K562 (cell line): ENCODE results near the gene SLC35B1. TPM values are rescaled to one million over a fixed set of nuclear protein-coding genes. Genes with fewer than 3 reads are reported as not detected.
A peak's percentile ranks its signal among the peaks of the same experiment; 100 is the strongest.

ENCODE experiments used
- DNMT1 ChIP-seq: fragments of 450-650 bp; IDR thresholded peaks from 2 replicates; pipeline ENCODE4 v1.6.1; 2016; ENCODE audit warnings: antibody characterized with exemption, mild to moderate bottlenecking
- FIP1L1 ChIP-seq: fragments of 200-400 bp; formaldehyde crosslinking; IDR thresholded peaks from 2 replicates; pipeline ENCODE4 v1.6.1; 2018; ENCODE audit warnings: mild to moderate bottlenecking, low read depth, low read length; ENCODE audit not compliant: poor library complexity, severe bottlenecking
- GATA2 ChIP-seq: sonication (generic); formaldehyde crosslinking; IDR thresholded peaks from 2 replicates; pipeline ENCODE4 v1.4.0; 2020; ENCODE audit warnings: mild to moderate bottlenecking, missing genetic modification reagents
- JUND ChIP-seq, 2 experiments: IDR thresholded peaks; 2 replicates in 1 of 2; 3 replicates in 1 of 2; pipeline ENCODE4 v1.6.1; 2011; ENCODE audit warnings: borderline replicate concordance in 2 of 2, low read depth in 2 of 2, low read length in 2 of 2, improper control_type of control experiment in 1 of 2, missing biosample characterization in 1 of 2, missing genetic modification characterization in 1 of 2, missing genetic modification reagents in 1 of 2
- KLF1 ChIP-seq: fragments of 450-650 bp; IDR thresholded peaks from 2 replicates; pipeline ENCODE4 v1.6.1; 2016; ENCODE audit warnings: missing genetic modification characterization, missing compliant biosample characterization
- ZBTB40 ChIP-seq, 2 experiments: fragments of 450-650 bp in 1 of 2; sonication (generic) in 1 of 2; formaldehyde crosslinking in 1 of 2; IDR thresholded peaks; 2 replicates each; pipeline versions ENCODE4 v1.7.1 to v1.9.0; 2016 to 2022; ENCODE audit warnings: inconsistent platforms in 1 of 2, mild to moderate bottlenecking in 1 of 2, missing genetic modification reagents in 1 of 2
- ZNF77 ChIP-seq: fragments of 250-450 bp; sonication (Bioruptor Pico); IDR thresholded peaks from 2 replicates; pipeline ENCODE4 v1.5.0; 2020
- polyA plus RNA-seq, 8 experiments: library from polyadenylated mRNA; depleted of rRNA in 4 of 8; stranded (reverse) in 5 of 8; unstranded in 3 of 8; fragments of >200 nt; fragmentation: Nextera tagmentation in 2 of 8; fragmentation: Illumina TruSeq in 1 of 8; extraction: Ambion mirVana in 2 of 8; extraction: Trizol in 1 of 8; gene quantifications; 2 replicates each; pipeline versions ENCODE4 v1.2.1 to v1.2.3, GENCODE V29; 2011 to 2014; ENCODE audit warnings: inconsistent platforms in 1 of 8, missing spikeins in 1 of 8
- total RNA-seq, 7 experiments: library from RNA; depleted of rRNA in 6 of 7; stranded (reverse); fragments of >200 nt in 6 of 7; fragmentation: Illumina TruSeq in 2 of 7; extraction: Trizol in 2 of 7; gene quantifications; 2 replicates each; pipeline versions ENCODE4 v1.2.1 to v1.2.3, GENCODE V29; 2011 to 2021; ENCODE audit warnings: low replicate concordance in 1 of 7
- TF ChIP-seq, protein P1 (sequence below), 2 experiments: fragments of 450-650 bp; IDR thresholded peaks; 2 replicates each; pipeline ENCODE4 v1.6.1; 2016; ENCODE audit warnings: mild to moderate bottlenecking in 2 of 2, borderline replicate concordance in 1 of 2, low read depth in 1 of 2, moderate library complexity in 1 of 2

The SLC35B1 gene
- total and polyA plus RNA-seq, 9 of the 15 experiments (the other 6 are each of a cell fraction or from before 2014, with no cell fraction given), result 51.4 to 87.9 (median 66.3) TPM

DNA sequence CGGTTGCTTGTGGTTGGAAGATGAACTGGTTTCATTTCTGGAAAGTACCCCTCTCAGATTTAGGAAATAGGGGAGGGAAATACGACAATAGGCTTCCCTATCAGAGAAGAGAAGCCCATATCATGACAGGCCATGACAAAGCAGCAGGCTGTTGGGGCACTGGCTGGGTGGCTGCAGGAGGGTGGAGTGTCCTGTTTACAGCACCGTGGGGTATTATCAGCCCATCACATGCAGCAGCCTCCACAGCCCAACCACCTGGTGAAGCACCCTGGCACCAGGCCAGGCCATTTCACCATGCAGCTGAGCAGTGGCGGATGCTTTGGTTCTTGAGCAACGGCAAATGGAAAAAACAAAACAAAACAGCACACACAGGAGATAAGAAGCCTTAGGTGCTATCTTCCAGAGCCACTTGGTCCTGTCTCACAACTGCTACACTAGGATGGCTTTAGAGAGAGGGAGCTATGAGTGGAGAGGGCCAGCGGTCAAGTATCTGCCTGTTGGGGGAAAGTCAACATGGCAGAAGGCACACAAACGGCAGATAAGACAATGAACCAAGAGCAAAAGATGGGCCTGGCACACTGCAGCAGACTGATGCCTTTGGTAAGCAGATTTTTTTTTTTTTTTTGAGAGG lies 32.0 kb upstream of the SLC35B1 start (continued):
- TF ChIP-seq, protein P1, sequence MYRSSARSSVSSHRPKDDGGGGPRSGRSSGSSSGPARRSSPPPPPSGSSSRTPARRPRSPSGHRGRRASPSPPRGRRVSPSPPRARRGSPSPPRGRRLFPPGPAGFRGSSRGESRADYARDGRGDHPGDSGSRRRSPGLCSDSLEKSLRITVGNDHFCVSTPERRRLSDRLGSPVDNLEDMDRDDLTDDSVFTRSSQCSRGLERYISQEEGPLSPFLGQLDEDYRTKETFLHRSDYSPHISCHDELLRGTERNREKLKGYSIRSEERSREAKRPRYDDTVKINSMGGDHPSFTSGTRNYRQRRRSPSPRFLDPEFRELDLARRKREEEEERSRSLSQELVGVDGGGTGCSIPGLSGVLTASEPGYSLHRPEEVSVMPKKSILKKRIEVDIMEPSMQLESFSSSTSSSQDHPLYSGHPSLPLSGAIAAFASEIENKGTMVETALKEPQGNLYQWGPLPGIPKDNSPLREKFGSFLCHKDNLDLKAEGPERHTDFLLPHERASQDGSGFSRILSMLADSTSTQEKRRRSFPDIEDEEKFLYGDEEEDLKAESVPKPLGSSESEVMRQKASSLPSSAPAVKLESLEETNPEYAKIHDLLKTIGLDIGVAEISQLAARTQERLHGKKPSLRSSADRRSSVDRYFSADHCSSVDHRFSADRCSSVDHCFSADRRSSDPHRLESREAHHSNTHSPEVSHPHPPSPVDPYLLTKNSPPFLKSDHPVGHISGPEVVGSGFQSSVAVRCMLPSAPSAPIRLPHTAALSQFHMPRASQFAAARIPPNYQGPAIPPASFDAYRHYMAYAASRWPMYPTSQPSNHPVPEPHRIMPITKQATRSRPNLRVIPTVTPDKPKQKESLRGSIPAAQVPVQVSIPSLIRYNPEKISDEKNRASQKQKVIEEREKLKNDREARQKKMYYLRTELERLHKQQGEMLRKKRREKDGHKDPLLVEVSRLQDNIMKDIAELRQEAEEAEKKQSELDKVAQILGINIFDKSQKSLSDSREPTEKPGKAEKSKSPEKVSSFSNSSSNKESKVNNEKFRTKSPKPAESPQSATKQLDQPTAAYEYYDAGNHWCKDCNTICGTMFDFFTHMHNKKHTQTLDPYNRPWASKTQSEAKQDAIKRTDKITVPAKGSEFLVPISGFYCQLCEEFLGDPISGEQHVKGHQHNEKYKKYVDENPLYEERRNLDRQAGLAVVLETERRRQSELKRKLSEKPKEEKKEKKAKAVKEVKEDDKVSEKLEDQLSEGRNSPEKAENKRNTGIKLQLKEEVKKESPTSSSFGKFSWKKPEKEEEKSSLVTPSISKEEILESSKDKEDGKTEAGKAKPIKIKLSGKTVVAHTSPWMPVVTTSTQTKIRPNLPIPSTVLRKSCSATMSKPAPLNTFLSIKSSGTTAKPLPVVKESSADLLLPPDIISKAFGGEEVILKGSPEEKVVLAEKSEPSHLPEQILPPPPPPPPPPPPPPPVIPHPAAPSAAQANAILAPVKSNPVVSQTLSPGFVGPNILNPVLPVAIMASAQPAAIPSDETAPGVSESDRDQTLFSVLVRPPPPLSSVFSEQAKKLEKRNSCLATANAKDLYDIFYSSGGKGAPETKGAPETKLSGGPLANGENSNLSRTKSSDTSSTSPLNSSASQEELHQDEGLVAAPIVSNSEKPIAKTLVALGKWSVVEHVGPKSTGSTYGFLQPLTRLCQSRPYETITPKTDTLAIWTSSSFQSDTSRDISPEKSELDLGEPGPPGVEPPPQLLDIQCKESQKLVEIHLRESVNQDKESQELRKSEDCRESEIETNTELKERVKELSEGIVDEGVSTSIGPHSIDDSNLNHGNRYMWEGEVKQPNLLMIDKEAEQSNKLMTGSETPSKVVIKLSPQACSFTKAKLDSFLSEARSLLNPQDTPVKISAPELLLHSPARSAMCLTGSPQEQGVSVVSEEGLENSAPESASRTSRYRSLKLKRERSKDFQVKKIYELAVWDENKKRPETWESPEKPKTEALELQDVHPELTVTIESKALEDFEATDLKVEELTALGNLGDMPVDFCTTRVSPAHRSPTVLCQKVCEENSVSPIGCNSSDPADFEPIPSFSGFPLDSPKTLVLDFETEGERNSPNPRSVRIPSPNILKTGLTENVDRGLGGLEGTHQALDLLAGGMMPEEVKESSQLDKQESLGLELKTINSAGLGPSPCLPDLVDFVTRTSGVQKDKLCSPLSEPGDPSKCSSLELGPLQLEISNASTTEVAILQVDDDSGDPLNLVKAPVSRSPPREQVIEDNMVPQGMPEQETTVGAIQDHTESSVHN (IDR thresholded peaks at IDR 0.05; ENCODE audit: borderline replicate concordance in 1 of 2, low read depth in 1 of 2), result peak in 1 of 2 experiments; percentile 98; a peak in 2 of 4 replicates
- TF ChIP-seq FIP1L1, result no peak
- TF ChIP-seq GATA2 (CRISPR knock-in tag), result peak; percentile 100
- TF ChIP-seq JUND (IDR thresholded peaks at IDR 0.05; ENCODE audit: borderline replicate concordance, low read depth, low read length), result peak; percentile 72
- peak; percentile 48; the same call in 1 of the 3 replicates for TF ChIP-seq JUND (tag; IDR thresholded peaks at IDR 0.05; ENCODE audit: borderline replicate concordance, low read depth, low read length)
- no peak; the same call in 1 of the 2 replicates for TF ChIP-seq DNMT1
- 0 out of 2 replicates have a peak, but pooled peaks have one; percentile 20 for TF ChIP-seq ZBTB40 (IDR thresholded peaks at IDR 0.05)
- no peak for TF ChIP-seq ZBTB40 (CRISPR knock-in tag; IDR thresholded peaks at IDR 0.05)
- TF ChIP-seq KLF1 (tag), result peak; percentile 97
- no peak for TF ChIP-seq ZNF77
